C4-2B (cell line): Measurements from ENCODE around the gene METTL4.

Experiments
- H3K27ac ChIP-seq: fragments of 450-650 bp; 2 replicates; pipeline ENCODE4 v1.5.1; 2017
- CTCF ChIP-seq: fragments of 450-650 bp; conservative IDR thresholded peaks from 2 replicates; pipeline ENCODE4 v1.5.1; 2017; ENCODE audit warnings: mild to moderate bottlenecking
- ZFX ChIP-seq: fragments of 450-650 bp; IDR thresholded peaks from 2 replicates; pipeline ENCODE4 v1.6.1; 2017

METTL4 gene

GRCh38 chr18:2510416-2510815, 60.9 kb downstream of the METTL4 start:
- H3K27ac ChIP-seq = no peak overlapping the region

DNA sequence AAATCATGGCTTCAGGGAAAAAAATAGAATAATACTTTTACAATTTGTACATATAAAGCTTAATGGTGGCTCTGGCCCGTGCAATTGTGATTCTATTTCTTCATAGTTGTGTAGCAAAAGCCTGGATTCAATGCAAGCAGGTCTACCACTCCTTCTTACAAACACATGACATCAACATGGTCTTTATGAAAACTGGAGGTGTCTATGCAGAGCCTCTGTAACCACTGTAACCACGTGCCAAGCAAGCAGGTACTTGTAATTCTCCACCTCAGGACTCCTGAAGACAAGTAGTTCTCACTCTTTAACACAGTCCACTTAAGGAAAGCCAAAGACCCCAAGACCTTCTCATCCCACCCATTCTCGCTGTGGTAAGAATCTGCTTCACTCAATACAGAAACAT, 62.6 kb downstream of the METTL4 start:
- TF ChIP-seq CTCF (no peak), ZFX (no peak)
- no peak overlapping the region for H3K27ac ChIP-seq

More at GRCh38 chr18:2510416-2510815, 60.9 kb downstream of the METTL4 start:
- TF ChIP-seq CTCF (no peak), ZFX (no peak)

DNA sequence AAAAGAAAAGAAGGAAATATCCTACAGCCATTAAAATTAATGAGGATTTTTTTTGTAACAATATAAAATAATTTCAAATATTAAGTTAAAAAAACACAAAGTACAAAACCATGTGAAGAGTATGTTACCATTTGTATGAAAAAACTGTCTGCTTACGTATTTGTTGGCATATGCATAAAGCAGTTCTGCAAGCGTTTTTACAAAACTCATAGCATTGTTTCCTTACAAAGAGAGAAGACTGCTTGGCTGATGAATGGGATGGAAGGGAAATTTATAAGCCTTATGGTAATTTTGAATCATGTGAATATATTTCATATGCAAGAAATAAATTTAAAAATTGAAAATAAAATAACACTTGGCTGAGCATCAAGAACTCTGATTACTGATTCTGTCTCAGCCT, 63.1 kb downstream of the METTL4 start:
- H3K27ac ChIP-seq = no peak overlapping the region
- TF ChIP-seq CTCF (no peak), ZFX (no peak)

- no peak for TF ChIP-seq CTCF
- no peak for TF ChIP-seq ZFX
- H3K27ac ChIP-seq = no peak overlapping the region
Measured at GRCh38 chr18:2504642-2505041, 66.7 kb downstream of the METTL4 start.

GRCh38 chr18:2502880-2503279, 68.4 kb downstream of the METTL4 start:
- H3K27ac ChIP-seq = no peak overlapping the region
- no peak for TF ChIP-seq CTCF
- no peak for TF ChIP-seq ZFX

DNA sequence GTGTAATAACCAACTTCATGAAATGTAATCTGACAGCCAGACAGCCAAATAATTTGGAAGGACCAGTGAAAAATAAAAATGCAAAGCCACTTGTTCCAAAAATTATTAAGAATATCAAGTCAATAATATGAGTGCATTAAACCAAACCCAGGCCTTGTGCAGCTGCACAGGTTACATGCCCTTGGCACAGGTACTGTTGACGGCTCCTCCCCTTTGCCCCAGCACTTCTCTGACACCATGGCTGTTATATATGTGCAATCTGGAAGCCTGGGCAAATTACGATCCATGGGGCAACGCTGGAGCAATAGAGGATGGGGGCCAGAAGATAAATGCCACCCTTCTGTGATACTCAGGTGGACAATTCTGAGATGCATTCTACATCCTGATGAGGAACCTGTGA, 68.9 kb downstream of the METTL4 start:
- no peak for TF ChIP-seq ZFX
- TF ChIP-seq CTCF = no peak

GRCh38 chr18:2497797-2498196, 73.5 kb downstream of the METTL4 start:
- TF ChIP-seq CTCF (no peak), ZFX (no peak)
- H3K27ac ChIP-seq = no peak overlapping the region

More for the DNA sequence above, 68.9 kb downstream of the METTL4 start:
- H3K27ac ChIP-seq = no peak overlapping the region
